H9 (cell line): ENCODE measurements around the gene MEX3C. TPM values are rescaled to one million over a fixed set of nuclear protein-coding genes. Genes with fewer than 3 reads are reported as not detected.

Experiments used
- DNase-seq: peaks from one replicate; pipeline ENCODE4 v3.0.0-alpha.2; 2017
- H2AFZ ChIP-seq: one replicate; pipeline ENCODE4 v1.6.1; 2013; ENCODE audit warnings: mild to moderate bottlenecking, low read length, control low read depth, moderate library complexity
- H2AK5ac ChIP-seq: 2 replicates; pipeline ENCODE4 v1.6.1; 2013; ENCODE audit warnings: low read length, control low read depth, mixed read lengths; ENCODE audit not compliant: insufficient read length
- H2BK120ac ChIP-seq: one replicate; pipeline ENCODE4 v1.6.1; 2013; ENCODE audit warnings: low read depth, mild to moderate bottlenecking, low read length, control low read depth, inconsistent platforms; ENCODE audit not compliant: poor library complexity, severe bottlenecking
- H2BK12ac ChIP-seq: 2 replicates; pipeline ENCODE4 v1.6.1; 2013; ENCODE audit warnings: low read length, control low read depth, mixed read lengths, low read depth; ENCODE audit not compliant: insufficient read length
- H2BK15ac ChIP-seq: 2 replicates; pipeline ENCODE4 v1.6.1; 2013; ENCODE audit warnings: low read depth, low read length, control low read depth
- H2BK20ac ChIP-seq: one replicate; pipeline ENCODE4 v1.6.1; 2013; ENCODE audit warnings: low read depth, mild to moderate bottlenecking, low read length, control low read depth, inconsistent platforms; ENCODE audit not compliant: poor library complexity, severe bottlenecking
- H2BK5ac ChIP-seq: 2 replicates; pipeline ENCODE4 v1.6.1; 2013; ENCODE audit warnings: low read length, control low read depth, mixed read lengths; ENCODE audit not compliant: insufficient read length
- H3K14ac ChIP-seq: 2 replicates; pipeline ENCODE4 v1.6.1; 2013; ENCODE audit warnings: low read length, control low read depth; ENCODE audit not compliant: insufficient read depth
- H3K18ac ChIP-seq: 2 replicates; pipeline ENCODE4 v1.6.1; 2013; ENCODE audit warnings: low read depth, mild to moderate bottlenecking, mixed read lengths, low read length, control low read depth; ENCODE audit not compliant: insufficient read length
- H3K23ac ChIP-seq: 2 replicates; pipeline ENCODE4 v1.6.1; 2013; ENCODE audit warnings: low read length, control low read depth, mixed read lengths, low read depth; ENCODE audit not compliant: insufficient read length
- H3K23me2 ChIP-seq: 2 replicates; pipeline ENCODE4 v1.6.1; 2013; ENCODE audit warnings: low read depth, mild to moderate bottlenecking, mixed read lengths, low read length, control low read depth; ENCODE audit not compliant: insufficient read length, poor library complexity, severe bottlenecking
- H3K27ac ChIP-seq: 2 replicates; pipeline ENCODE4 v1.5.1; 2013; ENCODE audit warnings: low read length, control low read depth, mixed read lengths, low read depth; ENCODE audit not compliant: insufficient read length
- H3K27me3 ChIP-seq: 2 replicates; pipeline ENCODE4 v1.6.1; 2013; ENCODE audit warnings: low read length, control low read depth, inconsistent platforms; ENCODE audit not compliant: insufficient read depth
- H3K4ac ChIP-seq: 2 replicates; pipeline ENCODE4 v1.6.1; 2013; ENCODE audit warnings: low read depth, mild to moderate bottlenecking, control low read depth, inconsistent platforms, low read length, moderate library complexity
- H3K4me1 ChIP-seq: 2 replicates; pipeline ENCODE4 v1.6.1; 2013; ENCODE audit warnings: low read length, control low read depth, inconsistent platforms; ENCODE audit not compliant: insufficient read depth
- H3K4me2 ChIP-seq: 2 replicates; pipeline ENCODE4 v1.6.1; 2013; ENCODE audit warnings: low read length, control low read depth, mixed read lengths; ENCODE audit not compliant: insufficient read length, insufficient read depth
- H3K56ac ChIP-seq: 2 replicates; pipeline ENCODE4 v1.6.1; 2013; ENCODE audit warnings: low read depth, mild to moderate bottlenecking, mixed read lengths, low read length, control low read depth; ENCODE audit not compliant: insufficient read length
- H3K79me1 ChIP-seq: 2 replicates; pipeline ENCODE4 v1.6.1; 2013; ENCODE audit warnings: low read depth, mild to moderate bottlenecking, moderate library complexity, low read length, control low read depth, inconsistent platforms; ENCODE audit not compliant: insufficient read depth, poor library complexity, severe bottlenecking
- H3K79me2 ChIP-seq: 2 replicates; pipeline ENCODE4 v1.6.1; 2013; ENCODE audit warnings: low read length, control low read depth, inconsistent platforms; ENCODE audit not compliant: insufficient read depth
- H3K9ac ChIP-seq: 2 replicates; pipeline ENCODE4 v1.6.1; 2013; ENCODE audit warnings: low read length, control low read depth, mixed read lengths; ENCODE audit not compliant: insufficient read length; ENCODE audit errors: extremely low read depth
- H3K9me3 ChIP-seq: one replicate; pipeline ENCODE4 v1.6.1; 2013; ENCODE audit warnings: low read depth, low read length, inconsistent platforms; ENCODE audit not compliant: control insufficient read depth
- H3T11ph ChIP-seq: one replicate; pipeline ENCODE4 v1.6.1; 2013; ENCODE audit warnings: mild to moderate bottlenecking, low read length, control low read depth, inconsistent platforms
- H4K20me1 ChIP-seq: one replicate; pipeline ENCODE4 v1.6.1; 2013; ENCODE audit not compliant: control insufficient read depth, insufficient read length, insufficient read depth
- H4K5ac ChIP-seq: 2 replicates; pipeline ENCODE4 v1.6.1; 2013; ENCODE audit warnings: low read depth, mild to moderate bottlenecking, mixed read lengths, low read length, control low read depth; ENCODE audit not compliant: insufficient read length
- H4K8ac ChIP-seq: replicated peaks from 2 replicates; pipeline ENCODE4 v1.6.1; 2013; ENCODE audit warnings: low read length, control low read depth, mixed read lengths, low read depth; ENCODE audit not compliant: insufficient read length
- H4K91ac ChIP-seq: 2 replicates; pipeline ENCODE4 v1.6.1; 2013; ENCODE audit warnings: low read depth, mild to moderate bottlenecking, moderate library complexity, mixed read lengths, low read length, control low read depth; ENCODE audit not compliant: insufficient read length
- H3K27ac Mint-ChIP-seq, 3 experiments: 2 replicates in 2 of 3; 3 replicates in 1 of 3; pipeline ENCODE4 v1.8.0; 2020 to 2021; ENCODE audit warnings: mixed read lengths in 3 of 3, mild to moderate bottlenecking in 1 of 3, moderate library complexity in 1 of 3
- H3K27me3 Mint-ChIP-seq: 2 replicates; pipeline ENCODE4 v1.8.0; 2021; ENCODE audit warnings: low read depth, mild to moderate bottlenecking, moderate library complexity, mixed read lengths
- H3K36me3 Mint-ChIP-seq, 3 experiments: 2 replicates in 2 of 3; 3 replicates in 1 of 3; pipeline ENCODE4 v1.8.0; 2020 to 2021; ENCODE audit warnings: low read depth in 3 of 3, mixed read lengths in 3 of 3; ENCODE audit not compliant: insufficient read depth in 1 of 3
- H3K4me1 Mint-ChIP-seq, 2 experiments: 2 replicates each; pipeline ENCODE4 v1.8.0; 2020; ENCODE audit warnings: mixed read lengths in 2 of 2
- H3K4me3 Mint-ChIP-seq, 2 experiments: 2 replicates in 1 of 2; 3 replicates in 1 of 2; pipeline ENCODE4 v1.8.0; 2020 to 2021; ENCODE audit warnings: mild to moderate bottlenecking in 2 of 2, mixed read lengths in 2 of 2, moderate library complexity in 1 of 2
- H3K9me3 Mint-ChIP-seq, 2 experiments: 2 replicates in 1 of 2; 3 replicates in 1 of 2; pipeline ENCODE4 v1.8.0; 2020; ENCODE audit warnings: mild to moderate bottlenecking in 2 of 2, mixed read lengths in 2 of 2, moderate library complexity in 1 of 2
- total RNA-seq: library from RNA; stranded (reverse); gene quantifications from 2 replicates; pipeline ENCODE4 v1.2.1, GENCODE V29; 2021
- TF ChIP-seq, protein P1 (sequence below): fragments of 200-600 bp; sonication (generic); conservative IDR thresholded peaks from 3 replicates; pipeline ENCODE4 v1.8.0; 2021; ENCODE audit warnings: antibody characterized with exemption, mild to moderate bottlenecking

Gene MEX3C
- total RNA-seq, 1 experiment from 2014 or later: 98.1 TPM

GRCh38 chr18:51182824-51183223, 14.7 kb downstream of the MEX3C start:
- no peak overlapping the region for H3K9ac ChIP-seq
- H4K20me1 ChIP-seq: no peaks in the 10 kb centered on the region
- no peak overlapping the region for H3K23ac ChIP-seq
- Mint-ChIP-seq H3K4me3 (no peak overlapping the region), H3K27ac (peak overlapping the region in 2 of 3 experiments; percentile 50 to 77; a peak in 3 of 7 replicates), H3K9me3 (no peaks in the 10 kb centered on the region), H3K36me3 (peaks cover 19 to 45% (median 37%) of the 10 kb centered on the region in 3 experiments), H3K27me3 (no peaks in the 10 kb centered on the region), H3K4me1 (peaks cover 44 to 47% of the 10 kb centered on the region in 2 experiments)
- no peak overlapping the region for H3K56ac ChIP-seq
- H4K8ac ChIP-seq: no peak overlapping the region
- no peak overlapping the region for H3K27ac ChIP-seq
- H2BK12ac ChIP-seq: no peak overlapping the region
- no peak overlapping the region for H2AK5ac ChIP-seq
- no peak overlapping the region for H4K91ac ChIP-seq
- H3K14ac ChIP-seq: no peak overlapping the region
- H3K9me3 ChIP-seq: no peaks in the 10 kb centered on the region
- H3K4ac ChIP-seq: no peak overlapping the region
- no peaks in the 10 kb centered on the region for H3K4me1 ChIP-seq
- no peak overlapping the region for H3T11ph ChIP-seq
- no peaks in the 10 kb centered on the region for H3K27me3 ChIP-seq
- H2BK5ac ChIP-seq: no peak overlapping the region
- no peak for DNase-seq
- peaks cover 6% of the 10 kb centered on the region for H3K79me1 ChIP-seq
- peaks cover 64% of the 10 kb centered on the region; the same call in 1 of the 2 replicates for H3K79me2 ChIP-seq
- H2BK120ac ChIP-seq: no peak overlapping the region
- H3K18ac ChIP-seq: no peak overlapping the region
- H2BK15ac ChIP-seq: no peak overlapping the region
- H4K5ac ChIP-seq: no peak overlapping the region
- no peaks in the 10 kb centered on the region for H3K23me2 ChIP-seq
- TF ChIP-seq, protein P1, sequence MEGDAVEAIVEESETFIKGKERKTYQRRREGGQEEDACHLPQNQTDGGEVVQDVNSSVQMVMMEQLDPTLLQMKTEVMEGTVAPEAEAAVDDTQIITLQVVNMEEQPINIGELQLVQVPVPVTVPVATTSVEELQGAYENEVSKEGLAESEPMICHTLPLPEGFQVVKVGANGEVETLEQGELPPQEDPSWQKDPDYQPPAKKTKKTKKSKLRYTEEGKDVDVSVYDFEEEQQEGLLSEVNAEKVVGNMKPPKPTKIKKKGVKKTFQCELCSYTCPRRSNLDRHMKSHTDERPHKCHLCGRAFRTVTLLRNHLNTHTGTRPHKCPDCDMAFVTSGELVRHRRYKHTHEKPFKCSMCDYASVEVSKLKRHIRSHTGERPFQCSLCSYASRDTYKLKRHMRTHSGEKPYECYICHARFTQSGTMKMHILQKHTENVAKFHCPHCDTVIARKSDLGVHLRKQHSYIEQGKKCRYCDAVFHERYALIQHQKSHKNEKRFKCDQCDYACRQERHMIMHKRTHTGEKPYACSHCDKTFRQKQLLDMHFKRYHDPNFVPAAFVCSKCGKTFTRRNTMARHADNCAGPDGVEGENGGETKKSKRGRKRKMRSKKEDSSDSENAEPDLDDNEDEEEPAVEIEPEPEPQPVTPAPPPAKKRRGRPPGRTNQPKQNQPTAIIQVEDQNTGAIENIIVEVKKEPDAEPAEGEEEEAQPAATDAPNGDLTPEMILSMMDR: no peak
- H2AFZ ChIP-seq: no peak overlapping the region
- no peak overlapping the region for H2BK20ac ChIP-seq
- H3K4me2 ChIP-seq: no peak overlapping the region
